Measurements from ENCODE around the gene ZNF630.
"Not testable (repeated sequence)": the region's sequence is repeated elsewhere in the genome, so short reads cannot be mapped to it uniquely, and the experiment has no call there.

The ZNF630 gene

GRCh38 chrX:48071064-48071985, at the start of gene ZNF630:
Gene ZNF630 (minus strand): TSS chrX:48071640. CDS start chrX:48066886, 4,754 bp downstream.
- no peak for DNase-seq

- no peak for DNase-seq
Measured at GRCh38 chrX:48107717-48108116, 36.3 kb upstream of the ZNF630 start.

GRCh38 chrX:48102874-48103374, 31.5 kb upstream of the ZNF630 start:
- DNase-seq = no peak

- DNase-seq = no peak
Measured at GRCh38 chrX:48101443-48101842, 30.0 kb upstream of the ZNF630 start.

- not testable (repeated sequence) for DNase-seq
Measured at GRCh38 chrX:48092558-48092957, 21.1 kb upstream of the ZNF630 start.

- no peak for DNase-seq
Measured at GRCh38 chrX:48090123-48090522, 18.7 kb upstream of the ZNF630 start.

GRCh38 chrX:48086082-48086481, 14.6 kb upstream of the ZNF630 start:
- no peak for DNase-seq

- DNase-seq = no peak
Measured at GRCh38 chrX:48083706-48084105, 12.3 kb upstream of the ZNF630 start.

- no peak for DNase-seq
Measured at GRCh38 chrX:48083212-48083611, 11.8 kb upstream of the ZNF630 start.

- no peak for DNase-seq
Measured at GRCh38 chrX:48076343-48076742, 4.9 kb upstream of the ZNF630 start.

- no peak for DNase-seq
Measured at GRCh38 chrX:48071986-48072605, 656 bp upstream of the ZNF630 start.

GRCh38 chrX:48068096-48068887, 3.1 kb downstream of the ZNF630 start:
- DNase-seq = no peak

GRCh38 chrX:48064261-48064660, 7.2 kb downstream of the ZNF630 start:
- no peak for DNase-seq

GRCh38 chrX:48059296-48059639, 12.2 kb downstream of the ZNF630 start:
- DNase-seq = no peak

GRCh38 chrX:48058621-48059295, 12.7 kb downstream of the ZNF630 start:
- no peak for DNase-seq

- no peak for DNase-seq
Measured at GRCh38 chrX:48046846-48047245, 24.6 kb downstream of the ZNF630 start.

GRCh38 chrX:48045410-48046311, 25.8 kb downstream of the ZNF630 start:
- DNase-seq = no peak

GRCh38 chrX:48043056-48043455, 28.4 kb downstream of the ZNF630 start:
- no peak for DNase-seq

GRCh38 chrX:48035891-48036290, 35.5 kb downstream of the ZNF630 start:
- DNase-seq = no peak

GRCh38 chrX:48030641-48031173, 40.7 kb downstream of the ZNF630 start:
- not testable (repeated sequence) for DNase-seq

GRCh38 chrX:48030237-48030636, 41.2 kb downstream of the ZNF630 start:
- no peak for DNase-seq

Data from NCI-H1436 treated with DMSO at 0.1 percent for 48 hours (cell line).